MCF 10A (cell line): ENCODE results near the gene HMGN3. TPM values are rescaled to one million over a fixed set of nuclear protein-coding genes. Genes with fewer than 3 reads are reported as not detected.

Source experiments
- BruUV-seq: library from RNA; stranded (reverse); fragments of 400-500 nt; replicated peaks from 2 replicates; lab custom pipeline; 2021; lab: Mats Ljungman, UMichigan
- CTCF ChIA-PET: fragments of 300-600 bp; sonication (Branson Sonifier 250); formaldehyde crosslinking; extraction: SDS; loops from one replicate; lab custom pipeline; 2021; ENCODE audit warnings: antibody characterized with exemption, inconsistent platforms; lab: Yijun Ruan, JAX
- POLR2A ChIA-PET: fragments of 300-600, 350-650 bp; sonication (Branson Sonifier 250); formaldehyde crosslinking; extraction: SDS; loops from one replicate; lab custom pipeline; 2020; ENCODE audit warnings: antibody characterized with exemption, inconsistent platforms; lab: Yijun Ruan, JAX
- DNase-seq: peaks from one replicate; pipeline ENCODE4 v3.0.0-alpha.2; 2018; ENCODE audit not compliant: unreplicated experiment
- H3K27ac Mint-ChIP-seq: one replicate; pipeline ENCODE4 v1.8.0; 2022; ENCODE audit warnings: mild to moderate bottlenecking, low read depth, mixed read lengths; ENCODE audit not compliant: unreplicated experiment
- H3K27me3 Mint-ChIP-seq: one replicate; pipeline ENCODE4 v1.8.0; 2022; ENCODE audit warnings: mixed read lengths; ENCODE audit not compliant: insufficient read depth, unreplicated experiment
- H3K36me3 Mint-ChIP-seq: one replicate; pipeline ENCODE4 v1.8.0; 2022; ENCODE audit warnings: mild to moderate bottlenecking, moderate library complexity, mixed read lengths; ENCODE audit not compliant: insufficient read depth, unreplicated experiment
- H3K4me1 Mint-ChIP-seq: one replicate; pipeline ENCODE4 v1.8.0; 2022; ENCODE audit warnings: mixed read lengths; ENCODE audit not compliant: insufficient read depth, unreplicated experiment
- H3K4me3 Mint-ChIP-seq: one replicate; pipeline ENCODE4 v1.8.0; 2022; ENCODE audit warnings: mild to moderate bottlenecking, moderate library complexity, mixed read lengths; ENCODE audit not compliant: unreplicated experiment
- H3K9me3 Mint-ChIP-seq: one replicate; pipeline ENCODE4 v1.8.0; 2022; ENCODE audit warnings: mixed read lengths; ENCODE audit not compliant: unreplicated experiment
- CTCF ChIP-seq: fragments of 200-600 bp; IDR thresholded peaks from one replicate; pipeline ENCODE4 v1.8.0; 2022; ENCODE audit warnings: antibody characterized with exemption, mild to moderate bottlenecking; ENCODE audit not compliant: unreplicated experiment
- intact Hi-C: fragments of 100-400 bp; cut with micrococcal nuclease; formaldehyde crosslinking; loops from 2 replicates; pipeline ENCODE4 v1.14.1; 2022
- total RNA-seq: library from RNA; stranded (reverse); gene quantifications from 2 replicates; pipeline ENCODE4 v1.2.3, GENCODE V29; 2022

The HMGN3 gene
- total RNA-seq, 1 experiment from 2014 or later = 36.5 TPM

GRCh38 chr6:79189760-79190350 is 44.6 kb downstream of the HMGN3 start:
- no peaks in the 10 kb centered on the region for H3K36me3 Mint-ChIP-seq
- H3K27ac Mint-ChIP-seq = no peak overlapping the region
- BruUV-seq = no TSS peak
- no peaks in the 10 kb centered on the region for H3K9me3 Mint-ChIP-seq
- H3K4me1 Mint-ChIP-seq = no peaks in the 10 kb centered on the region
- no peak for DNase-seq
- no peak for TF ChIP-seq CTCF
- POLR2A ChIA-PET = interaction anchor here (0.6 to 1.5 kb wide), 4 partner anchors 43 to 353 kb away, joined by 3 to 7 read pairs (median 3); partner anchors contain the start of genes LCA5 and PHIP
- CTCF ChIA-PET = no interaction called here
- no peaks in the 10 kb centered on the region for H3K27me3 Mint-ChIP-seq
- intact Hi-C loops = no loop called here
- H3K4me3 Mint-ChIP-seq = no peak overlapping the region

GRCh38 chr6:79188885-79189480 is 45.5 kb downstream of the HMGN3 start:
- no peak for DNase-seq
- Mint-ChIP-seq H3K4me3 (no peak overlapping the region), H3K27me3 (no peaks in the 10 kb centered on the region), H3K9me3 (no peaks in the 10 kb centered on the region), H3K4me1 (no peaks in the 10 kb centered on the region), H3K27ac (no peak overlapping the region), H3K36me3 (no peaks in the 10 kb centered on the region)
- TF ChIP-seq CTCF = no peak
- intact Hi-C loops = no loop called here
- ChIA-PET CTCF (interaction anchor here (0.6 kb wide), 2 partner anchors 25 to 278 kb away, joined by 3 to 5 read pairs; no protein-coding TSS in a partner anchor), POLR2A (interaction anchor here (0.6 to 1.5 kb wide), 2 partner anchors 44 to 111 kb away, joined by 3 to 7 read pairs; partner anchors contain the start of gene PHIP)
- BruUV-seq = no TSS peak

- POLR2A ChIA-PET = interaction anchor here (1.4 kb wide), 1 partner anchor 45 kb away, joined by 3 read pairs; no protein-coding TSS in a partner anchor
These were observed 46.4 kb downstream of the HMGN3 start for GRCh38 chr6:79188107-79188506.

More at GRCh38 chr6:79188107-79188506, 46.4 kb downstream of the HMGN3 start:
- DNase-seq = no peak
- no peaks in the 10 kb centered on the region for H3K27me3 Mint-ChIP-seq
- no peaks in the 10 kb centered on the region for H3K4me1 Mint-ChIP-seq
- CTCF ChIA-PET = no interaction called here
- H3K27ac Mint-ChIP-seq = no peak overlapping the region
- H3K9me3 Mint-ChIP-seq = no peaks in the 10 kb centered on the region
- no peak for TF ChIP-seq CTCF
- intact Hi-C loops = no loop called here
- H3K4me3 Mint-ChIP-seq = no peak overlapping the region
- H3K36me3 Mint-ChIP-seq = no peaks in the 10 kb centered on the region
- no TSS peak for BruUV-seq
